NCI-H526 treated with DMSO at 0.1 percent for 48 hours (cell line): Measurements from ENCODE around the gene COL2A1.
A peak's percentile ranks its signal among the peaks of the same experiment; 100 is the strongest.

Experiments used
- DNase-seq: peaks from one replicate; lab custom pipeline; 2025; lab: John Stamatoyannopoulos, UW

Gene COL2A1

GRCh38 chr12:48030173-48030650 lies 25.9 kb upstream of the COL2A1 start:
- DNase-seq: no peak

GRCh38 chr12:48029491-48030172 lies 25.4 kb upstream of the COL2A1 start:
- peak; percentile 21 for DNase-seq

GRCh38 chr12:48028541-48029431 lies 24.5 kb upstream of the COL2A1 start:
- no peak for DNase-seq

- no peak for DNase-seq
Measured at GRCh38 chr12:48027183-48028002, 23.1 kb upstream of the COL2A1 start.

- DNase-seq: no peak
Measured at GRCh38 chr12:48026060-48026827, 22.0 kb upstream of the COL2A1 start.

- DNase-seq: no peak
Measured at GRCh38 chr12:48025281-48025680, 21.0 kb upstream of the COL2A1 start.

GRCh38 chr12:48024735-48025134 lies 20.5 kb upstream of the COL2A1 start:
- DNase-seq: no peak

- no peak for DNase-seq
Measured at GRCh38 chr12:48023386-48023785, 19.1 kb upstream of the COL2A1 start.

- no peak for DNase-seq
Measured at GRCh38 chr12:48022676-48023385, 18.6 kb upstream of the COL2A1 start.

- no peak for DNase-seq
Measured at GRCh38 chr12:48022180-48022521, 17.9 kb upstream of the COL2A1 start.

- DNase-seq: no peak
Measured at GRCh38 chr12:48021485-48022179, 17.4 kb upstream of the COL2A1 start.

GRCh38 chr12:48019639-48020265 lies 15.5 kb upstream of the COL2A1 start:
- no peak for DNase-seq

GRCh38 chr12:48018618-48018995 lies 14.3 kb upstream of the COL2A1 start:
- DNase-seq: no peak

GRCh38 chr12:48017921-48018617 lies 13.8 kb upstream of the COL2A1 start:
- no peak for DNase-seq

GRCh38 chr12:48017496-48017895 lies 13.2 kb upstream of the COL2A1 start:
- no peak for DNase-seq

GRCh38 chr12:48016373-48017020 lies 12.2 kb upstream of the COL2A1 start:
- no peak for DNase-seq

GRCh38 chr12:48015954-48016353 lies 11.7 kb upstream of the COL2A1 start:
- DNase-seq: no peak

GRCh38 chr12:48015129-48015528 lies 10.9 kb upstream of the COL2A1 start:
- no peak for DNase-seq

- no peak for DNase-seq
Measured at GRCh38 chr12:48013287-48013686, 9.0 kb upstream of the COL2A1 start.
